Measurements from ENCODE around the gene DKK2.

The DKK2 gene

DNA sequence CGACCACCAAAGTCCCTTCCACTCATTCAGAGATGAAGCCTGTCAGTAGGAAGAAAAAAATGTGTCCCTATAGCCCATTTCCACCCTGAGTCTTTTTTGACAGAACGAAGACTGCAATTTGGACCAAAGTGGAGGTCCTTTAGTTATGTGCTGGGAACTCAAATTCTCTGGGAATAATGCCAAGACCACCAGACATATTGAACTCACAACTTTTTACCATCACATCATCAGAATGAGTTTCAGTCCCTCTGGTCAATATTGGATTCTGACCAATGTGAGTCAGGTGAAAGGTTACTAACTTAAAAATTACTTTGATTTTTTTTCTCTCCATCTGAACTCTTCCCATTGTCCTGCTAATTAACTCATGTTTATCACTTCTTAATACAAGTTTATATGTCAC lies 128.9 kb downstream of the DKK2 start:
- DNase-seq: no peak

GRCh38 chr4:106906728-106907127 lies 129.4 kb downstream of the DKK2 start:
- DNase-seq: no peak

DNA sequence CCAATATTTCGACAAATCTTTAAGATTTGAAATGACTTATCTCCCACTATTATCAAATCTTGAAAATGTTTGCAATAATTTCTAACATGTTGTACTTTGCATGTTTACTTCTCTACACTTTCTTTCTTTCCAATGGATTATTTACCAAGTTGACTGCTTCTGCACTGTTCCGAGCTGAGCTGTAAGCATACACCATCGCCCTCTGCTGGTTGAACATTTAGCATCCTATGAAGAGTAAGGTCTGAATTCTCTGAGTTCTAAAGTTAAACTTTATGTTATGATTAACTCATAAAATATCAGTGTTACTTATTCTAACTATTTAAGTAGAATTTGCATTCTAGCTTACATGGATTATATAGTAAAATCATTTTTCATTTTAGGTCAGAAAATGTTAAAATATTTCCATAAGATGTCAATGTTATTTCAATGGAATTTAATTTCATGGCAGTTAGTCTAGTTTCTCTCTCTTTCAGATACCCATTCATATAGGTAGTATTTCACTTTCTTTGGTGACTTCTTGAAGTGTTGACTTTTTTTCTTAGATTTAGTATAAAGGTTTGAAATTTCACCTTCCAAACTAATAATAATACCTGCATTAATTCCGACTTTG lies 137.4 kb downstream of the DKK2 start:
- no peak for DNase-seq

- no peak for DNase-seq
Measured at GRCh38 chr4:106893903-106894302, 142.2 kb downstream of the DKK2 start.

DNA sequence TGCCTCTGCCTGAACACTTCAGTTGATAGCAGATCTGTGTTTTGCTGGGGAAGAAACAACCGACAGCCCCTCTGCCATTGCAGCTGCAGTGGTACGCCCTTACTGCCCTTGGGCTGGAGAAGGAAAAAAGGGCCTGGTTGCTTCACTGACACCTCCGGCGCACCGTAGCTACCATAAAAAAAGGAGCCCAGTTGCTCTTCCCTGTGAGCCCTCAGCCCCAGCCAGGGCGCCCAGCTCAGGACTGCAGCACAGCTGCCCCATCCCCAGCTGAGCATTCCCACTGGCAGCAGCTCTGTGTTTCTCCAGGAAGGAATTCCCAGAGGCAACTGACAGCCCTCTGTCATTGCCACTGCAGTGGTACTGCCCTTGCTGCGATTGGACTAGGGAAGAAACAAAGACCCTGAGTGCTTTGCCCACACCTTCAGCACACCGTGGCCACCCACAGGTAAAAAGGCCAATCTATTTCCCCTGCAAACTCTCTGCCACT lies 142.7 kb downstream of the DKK2 start:
- no peak for DNase-seq

- no peak for DNase-seq
Measured at GRCh38 chr4:106892786-106893185, 143.3 kb downstream of the DKK2 start.

- DNase-seq: no peak
Measured at GRCh38 chr4:106875340-106875739, 160.8 kb downstream of the DKK2 start.
